ENCODE measurements around the gene CASP6. TPM values are rescaled to one million over a fixed set of nuclear protein-coding genes. Genes with fewer than 3 reads are reported as not detected.

The CASP6 gene
- total and polyA plus RNA-seq, 2 donors (not counting 1 experiment from before 2014, with no cell fraction given): 7.7 to 11.6 TPM

- WGBS (ENCODE audit: insufficient coverage): 60% methylated on average over 1 of the region's 7 CpGs
- no peaks in the 10 kb centered on the region for H3K36me3 ChIP-seq (replicated peaks in 1 of 2; ENCODE audit: control extremely low read depth in 1 of 2, control insufficient read depth in 1 of 2, extremely low read depth in 1 of 2, insufficient read depth in 2 of 2, low read length in 1 of 2)
- Mint-ChIP-seq H3K9me3 (ENCODE audit: insufficient read depth) (no peaks in the 10 kb centered on the region), H3K4me3 (no peak overlapping the region), H3K27me3 (peaks cover 14% of the 10 kb centered on the region), H3K27ac (no peak overlapping the region), H3K4me1 (no peaks in the 10 kb centered on the region)
- H3K27me3 ChIP-seq (replicated peaks in 1 of 4; ENCODE audit: control extremely low read depth in 1 of 4, control insufficient read depth in 3 of 4, insufficient read depth in 4 of 4, low read length in 3 of 4): peaks cover 0 to 6% (median 0%) of the 10 kb centered on the region in 4 experiments
- DNase-seq (no peak), ATAC-seq (ENCODE audit: low read depth) (no peak)
- no peak overlapping the region for H2AFZ ChIP-seq (ENCODE audit: insufficient read depth, low read depth, low read length, poor library complexity, severe bottlenecking)
- no peaks in the 10 kb centered on the region for H3K4me1 ChIP-seq (ENCODE audit: control insufficient read depth in 2 of 2, insufficient read depth in 2 of 2, low read length in 2 of 2)
- no peak overlapping the region for H3K4me3 ChIP-seq (ENCODE audit: control extremely low read depth in 1 of 5, extremely low read depth in 1 of 5, insufficient read depth in 1 of 5, low read depth in 2 of 5, low read length in 4 of 5)
- no peak overlapping the region for H3K27ac ChIP-seq (ENCODE audit: low read length in 2 of 2)
- no peaks in the 10 kb centered on the region for H3K79me2 ChIP-seq (ENCODE audit: control insufficient read depth, insufficient read depth, low read length)
- H3K4me2 ChIP-seq (replicated peaks; ENCODE audit: low read depth, low read length, poor library complexity, severe bottlenecking): no peak overlapping the region
- no peaks in the 10 kb centered on the region for H4K20me1 ChIP-seq (ENCODE audit: control insufficient read depth, insufficient read depth, low read length, poor library complexity, severe bottlenecking)
- intact Hi-C loops (cut with micrococcal nuclease): no loop called here
- no peak overlapping the region for H3K9ac ChIP-seq (ENCODE audit: low read length)
- ChIA-PET CTCF (no interaction called here), POLR2A (interaction anchor here (0.6 kb wide), 1 partner anchor 14 kb away, joined by 4 read pairs; no protein-coding TSS in a partner anchor)
- no peaks in the 10 kb centered on the region for H3K9me3 ChIP-seq (ENCODE audit: control extremely low read depth in 1 of 3, control insufficient read depth in 2 of 3, insufficient read depth in 1 of 3, low read length in 2 of 3)
- TF ChIP-seq EZH2 (IDR thresholded peaks at IDR 0.05; ENCODE audit: borderline replicate concordance, insufficient read depth, low read depth, low read length, poor library complexity, severe bottlenecking) (no peak), CTCF (IDR thresholded peaks at IDR 0.05) (no peak)
Observed at GRCh38 chr4:109735566-109736365, 32.5 kb upstream of the CASP6 start.

GRCh38 chr4:109733728-109734127 is 30.5 kb upstream of the CASP6 start:
- H2AFZ ChIP-seq (ENCODE audit: insufficient read depth, low read depth, low read length, poor library complexity, severe bottlenecking): no peak overlapping the region
- ChIA-PET CTCF (no interaction called here), POLR2A (no interaction called here)
- H4K20me1 ChIP-seq (ENCODE audit: control insufficient read depth, insufficient read depth, low read length, poor library complexity, severe bottlenecking): no peaks in the 10 kb centered on the region
- H3K9me3 ChIP-seq (ENCODE audit: control extremely low read depth in 1 of 3, control insufficient read depth in 2 of 3, insufficient read depth in 1 of 3, low read length in 2 of 3): no peaks in the 10 kb centered on the region
- ATAC-seq (ENCODE audit: low read depth): no peak
- intact Hi-C loops (cut with micrococcal nuclease): no loop called here
- 94% methylated on average over 2 of the region's 5 CpGs for WGBS (ENCODE audit: insufficient coverage)
- TF ChIP-seq EZH2 (IDR thresholded peaks at IDR 0.05; ENCODE audit: borderline replicate concordance, insufficient read depth, low read depth, low read length, poor library complexity, severe bottlenecking) (no peak), CTCF (IDR thresholded peaks at IDR 0.05) (no peak)
- H3K27me3 Mint-ChIP-seq: peaks cover 6% of the 10 kb centered on the region
- H3K4me3 ChIP-seq (ENCODE audit: control extremely low read depth in 1 of 5, extremely low read depth in 1 of 5, insufficient read depth in 1 of 5, low read depth in 2 of 5, low read length in 4 of 5): no peak overlapping the region
- no peak overlapping the region for H3K27ac Mint-ChIP-seq
- no peaks in the 10 kb centered on the region for H3K79me2 ChIP-seq (ENCODE audit: control insufficient read depth, insufficient read depth, low read length)
- no peak overlapping the region for H3K4me2 ChIP-seq (replicated peaks; ENCODE audit: low read depth, low read length, poor library complexity, severe bottlenecking)
- peaks cover 8% of the 10 kb centered on the region for H3K4me1 Mint-ChIP-seq
- H3K4me3 Mint-ChIP-seq: no peak overlapping the region
- peaks cover 6 to 10% of the 10 kb centered on the region in 2 donors for H3K4me1 ChIP-seq (ENCODE audit: control insufficient read depth in 2 of 2, insufficient read depth in 2 of 2, low read length in 2 of 2)
- no peaks in the 10 kb centered on the region for H3K36me3 ChIP-seq (replicated peaks in 1 of 2; ENCODE audit: control extremely low read depth in 1 of 2, control insufficient read depth in 1 of 2, extremely low read depth in 1 of 2, insufficient read depth in 2 of 2, low read length in 1 of 2)
- H3K9ac ChIP-seq (ENCODE audit: low read length): no peak overlapping the region
- no peak overlapping the region for H3K27ac ChIP-seq (ENCODE audit: low read length in 2 of 2)
- H3K27me3 ChIP-seq (replicated peaks in 1 of 4; ENCODE audit: control extremely low read depth in 1 of 4, control insufficient read depth in 3 of 4, insufficient read depth in 4 of 4, low read length in 3 of 4): peaks cover 0 to 6% (median 0%) of the 10 kb centered on the region in 4 experiments
- no peak for DNase-seq
- no peaks in the 10 kb centered on the region for H3K9me3 Mint-ChIP-seq (ENCODE audit: insufficient read depth)
